K562 (cell line): Measurements from ENCODE around the gene DNAAF3. TPM values are rescaled to one million over a fixed set of nuclear protein-coding genes. Genes with fewer than 3 reads are reported as not detected.
A peak's percentile ranks its signal among the peaks of the same experiment; 100 is the strongest.

Experiments
- ASH1L ChIP-seq: fragments of 450-650 bp; IDR thresholded peaks from 2 replicates; pipeline ENCODE4 v1.6.1; 2018; ENCODE audit warnings: borderline replicate concordance, mild to moderate bottlenecking, low read depth; ENCODE audit not compliant: partially characterized antibody
- BCOR ChIP-seq: fragments of 450-650 bp; IDR thresholded peaks from 2 replicates; pipeline ENCODE4 v1.6.1; 2016
- CAMTA2 ChIP-seq: fragments of 250-450 bp; sonication (Bioruptor Pico); conservative IDR thresholded peaks from 2 replicates; pipeline ENCODE4 v1.5.1; 2022
- EP300 ChIP-seq: IDR thresholded peaks from 2 replicates; pipeline ENCODE4 v1.6.1; 2012; ENCODE audit warnings: low read length, improper control_type of control experiment
- GATAD2A ChIP-seq: fragments of 450-650 bp; IDR thresholded peaks from 2 replicates; pipeline ENCODE4 v1.6.1; 2017
- HSF4 ChIP-seq: fragments of 250-450 bp; sonication (Bioruptor Pico); IDR thresholded peaks from 2 replicates; pipeline ENCODE4 v2.1.2; 2022; ENCODE audit warnings: mild to moderate bottlenecking, moderate library complexity, borderline replicate concordance
- MTF1 ChIP-seq: fragments of 250-450 bp; sonication (Bioruptor Pico); IDR thresholded peaks from 2 replicates; pipeline ENCODE4 v1.9.0; 2021; ENCODE audit warnings: moderate library complexity, mild to moderate bottlenecking, inconsistent platforms, borderline replicate concordance
- MYBL2 ChIP-seq, 2 experiments: fragments of 450-650 bp in 1 of 2; sonication (generic) in 1 of 2; formaldehyde crosslinking in 1 of 2; IDR thresholded peaks; 2 replicates each; pipeline versions ENCODE4 v1.6.1 to v1.8.1; 2017 to 2022; ENCODE audit warnings: borderline replicate concordance in 1 of 2, inconsistent platforms in 1 of 2, low read depth in 1 of 2, mild to moderate bottlenecking in 1 of 2, missing genetic modification reagents in 1 of 2, moderate library complexity in 1 of 2
- YY1 ChIP-seq, 3 experiments: IDR thresholded peaks; 2 replicates each; pipeline ENCODE4 v1.6.1; 2011; ENCODE audit warnings: low read length in 2 of 3, mild to moderate bottlenecking in 2 of 3, moderate library complexity in 2 of 3, borderline replicate concordance in 1 of 3, control low read depth in 1 of 3, low read depth in 1 of 3; ENCODE audit not compliant: insufficient read depth in 3 of 3, insufficient replicate concordance in 2 of 3, control insufficient read depth in 1 of 3, insufficient read length in 1 of 3; ENCODE audit errors: extremely low read depth in 1 of 3
- ZEB2 ChIP-seq: fragments of 450-650 bp; IDR thresholded peaks from 2 replicates; pipeline ENCODE4 v1.6.1; 2016
- ZFX ChIP-seq: sonication (generic); formaldehyde crosslinking; IDR thresholded peaks from 2 replicates; pipeline ENCODE4 v1.8.0; 2022; ENCODE audit warnings: mild to moderate bottlenecking, missing genetic modification reagents, moderate library complexity
- ZNF316 ChIP-seq: fragments of 450-650 bp; IDR thresholded peaks from 2 replicates; pipeline ENCODE4 v1.6.1; 2016
- ZNF76 ChIP-seq: fragments of 250-450 bp; sonication (Bioruptor Pico); IDR thresholded peaks from 2 replicates; pipeline ENCODE4 v1.4.0; 2020; ENCODE audit warnings: mild to moderate bottlenecking, moderate library complexity, borderline replicate concordance
- polyA plus RNA-seq, 8 experiments: library from polyadenylated mRNA; depleted of rRNA in 4 of 8; stranded (reverse) in 5 of 8; unstranded in 3 of 8; fragments of >200 nt; fragmentation: Nextera tagmentation in 2 of 8; fragmentation: Illumina TruSeq in 1 of 8; extraction: Ambion mirVana in 2 of 8; extraction: Trizol in 1 of 8; gene quantifications; 2 replicates each; pipeline versions ENCODE4 v1.2.1 to v1.2.3, GENCODE V29; 2011 to 2014; ENCODE audit warnings: inconsistent platforms in 1 of 8, missing spikeins in 1 of 8
- total RNA-seq, 7 experiments: library from RNA; depleted of rRNA in 6 of 7; stranded (reverse); fragments of >200 nt in 6 of 7; fragmentation: Illumina TruSeq in 2 of 7; extraction: Trizol in 2 of 7; gene quantifications; 2 replicates each; pipeline versions ENCODE4 v1.2.1 to v1.2.3, GENCODE V29; 2011 to 2021; ENCODE audit warnings: low replicate concordance in 1 of 7
- TF ChIP-seq, protein P1 (sequence below): fragments of 450-650 bp; formaldehyde crosslinking; IDR thresholded peaks from 2 replicates; pipeline ENCODE4 v1.4.0; 2022; ENCODE audit warnings: mild to moderate bottlenecking, moderate library complexity
- TF ChIP-seq, protein P2 (sequence below): fragments of 450-650 bp; IDR thresholded peaks from 2 replicates; pipeline ENCODE4 v1.6.1; 2018; ENCODE audit not compliant: partially characterized antibody
- TF ChIP-seq, protein P3 (sequence below): fragments of 250-450 bp; sonication (Bioruptor Pico); IDR thresholded peaks from 2 replicates; pipeline ENCODE4 v1.4.0; 2020; ENCODE audit warnings: mild to moderate bottlenecking
- TF ChIP-seq, protein P4 (sequence below), 2 experiments: fragments of 450-650 bp in 1 of 2; sonication (generic) in 1 of 2; formaldehyde crosslinking in 1 of 2; IDR thresholded peaks in 1 of 2; conservative IDR thresholded peaks in 1 of 2; 2 replicates each; pipeline versions ENCODE4 v1.6.1 to v1.8.1; 2016 to 2023; ENCODE audit warnings: mild to moderate bottlenecking in 2 of 2, moderate library complexity in 2 of 2, inconsistent platforms in 1 of 2, missing genetic modification reagents in 1 of 2

DNAAF3 gene
- total and polyA plus RNA-seq, 9 of the 15 experiments (the other 6 are each of a cell fraction or from before 2014, with no cell fraction given) = 21.6 to 61.5 (median 43.0) TPM

DNA sequence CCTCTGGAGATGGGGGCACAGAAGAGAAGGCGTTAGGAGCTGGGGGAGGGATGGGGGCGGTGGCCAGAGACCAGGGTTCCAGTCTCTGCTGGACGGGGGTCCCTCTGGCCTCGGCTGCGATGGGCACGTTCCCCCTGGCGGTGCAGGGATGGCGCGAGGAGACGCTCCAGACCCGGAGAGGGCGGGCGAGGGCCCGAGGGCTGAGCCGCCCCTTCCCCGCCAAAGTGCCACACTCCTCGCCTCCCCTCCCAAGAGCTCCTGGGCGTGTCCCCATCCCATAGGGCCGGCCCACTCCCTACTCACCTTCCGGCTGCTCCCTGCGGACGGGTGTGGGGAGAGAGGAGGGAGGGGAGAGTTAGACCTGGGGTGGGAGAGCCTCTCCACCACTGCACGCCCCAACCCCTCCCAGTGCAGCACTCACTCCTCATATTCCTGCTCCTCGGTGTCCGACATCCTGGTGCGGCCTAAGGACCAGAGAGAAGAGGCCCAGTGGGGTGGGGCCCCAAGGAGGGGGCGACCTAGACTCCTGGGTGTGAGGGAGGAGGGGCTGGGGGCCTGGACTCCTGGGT lies 19.6 kb downstream of the DNAAF3 start (continued):
- TF ChIP-seq, protein P1, sequence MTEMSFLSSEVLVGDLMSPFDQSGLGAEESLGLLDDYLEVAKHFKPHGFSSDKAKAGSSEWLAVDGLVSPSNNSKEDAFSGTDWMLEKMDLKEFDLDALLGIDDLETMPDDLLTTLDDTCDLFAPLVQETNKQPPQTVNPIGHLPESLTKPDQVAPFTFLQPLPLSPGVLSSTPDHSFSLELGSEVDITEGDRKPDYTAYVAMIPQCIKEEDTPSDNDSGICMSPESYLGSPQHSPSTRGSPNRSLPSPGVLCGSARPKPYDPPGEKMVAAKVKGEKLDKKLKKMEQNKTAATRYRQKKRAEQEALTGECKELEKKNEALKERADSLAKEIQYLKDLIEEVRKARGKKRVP = no peak
- TF ChIP-seq, protein P2, sequence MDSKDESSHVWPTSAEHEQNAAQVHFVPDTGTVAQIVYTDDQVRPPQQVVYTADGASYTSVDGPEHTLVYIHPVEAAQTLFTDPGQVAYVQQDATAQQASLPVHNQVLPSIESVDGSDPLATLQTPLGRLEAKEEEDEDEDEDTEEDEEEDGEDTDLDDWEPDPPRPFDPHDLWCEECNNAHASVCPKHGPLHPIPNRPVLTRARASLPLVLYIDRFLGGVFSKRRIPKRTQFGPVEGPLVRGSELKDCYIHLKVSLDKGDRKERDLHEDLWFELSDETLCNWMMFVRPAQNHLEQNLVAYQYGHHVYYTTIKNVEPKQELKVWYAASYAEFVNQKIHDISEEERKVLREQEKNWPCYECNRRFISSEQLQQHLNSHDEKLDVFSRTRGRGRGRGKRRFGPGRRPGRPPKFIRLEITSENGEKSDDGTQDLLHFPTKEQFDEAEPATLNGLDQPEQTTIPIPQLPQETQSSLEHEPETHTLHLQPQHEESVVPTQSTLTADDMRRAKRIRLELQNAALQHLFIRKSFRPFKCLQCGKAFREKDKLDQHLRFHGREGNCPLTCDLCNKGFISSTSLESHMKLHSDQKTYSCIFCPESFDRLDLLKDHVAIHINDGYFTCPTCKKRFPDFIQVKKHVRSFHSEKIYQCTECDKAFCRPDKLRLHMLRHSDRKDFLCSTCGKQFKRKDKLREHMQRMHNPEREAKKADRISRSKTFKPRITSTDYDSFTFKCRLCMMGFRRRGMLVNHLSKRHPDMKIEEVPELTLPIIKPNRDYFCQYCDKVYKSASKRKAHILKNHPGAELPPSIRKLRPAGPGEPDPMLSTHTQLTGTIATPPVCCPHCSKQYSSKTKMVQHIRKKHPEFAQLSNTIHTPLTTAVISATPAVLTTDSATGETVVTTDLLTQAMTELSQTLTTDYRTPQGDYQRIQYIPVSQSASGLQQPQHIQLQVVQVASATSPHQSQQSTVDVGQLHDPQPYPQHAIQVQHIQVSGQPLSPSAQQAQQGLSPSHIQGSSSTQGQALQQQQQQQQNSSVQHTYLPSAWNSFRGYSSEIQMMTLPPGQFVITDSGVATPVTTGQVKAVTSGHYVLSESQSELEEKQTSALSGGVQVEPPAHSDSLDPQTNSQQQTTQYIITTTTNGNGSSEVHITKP = peak; percentile 68
- TF ChIP-seq GATAD2A (peak; percentile 36; the same call in 1 of the 2 replicates), MTF1 (CRISPR knock-in tag) (no peak), BCOR (peak; percentile 22; the same call in 1 of the 2 replicates), EP300 (0 out of 2 replicates have a peak, but pooled peaks have one; percentile 11), CAMTA2 (CRISPR knock-in tag) (no peak), ZNF76 (CRISPR knock-in tag) (no peak), ZEB2 (no peak; the same call in 1 of the 2 replicates), ASH1L (no peak), ZFX (peak; percentile 46; the same call in 1 of the 2 replicates), MYBL2 (IDR thresholded peaks at IDR 0.05; ENCODE audit: low read depth) (no peak), MYBL2 (CRISPR knock-in tag; IDR thresholded peaks at IDR 0.05; ENCODE audit: borderline replicate concordance) (no peak), YY1 (IDR thresholded peaks at IDR 0.05; ENCODE audit: borderline replicate concordance in 1 of 3, control insufficient read depth in 1 of 3, extremely low read depth in 1 of 3, insufficient read depth in 3 of 3, insufficient read length in 1 of 3, insufficient replicate concordance in 2 of 3, low read depth in 1 of 3, low read length in 2 of 3) (no peak), ZNF316 (peak; percentile 33; the same call in 1 of the 2 replicates), HSF4 (CRISPR knock-in tag) (no peak)
- TF ChIP-seq, protein P3, sequence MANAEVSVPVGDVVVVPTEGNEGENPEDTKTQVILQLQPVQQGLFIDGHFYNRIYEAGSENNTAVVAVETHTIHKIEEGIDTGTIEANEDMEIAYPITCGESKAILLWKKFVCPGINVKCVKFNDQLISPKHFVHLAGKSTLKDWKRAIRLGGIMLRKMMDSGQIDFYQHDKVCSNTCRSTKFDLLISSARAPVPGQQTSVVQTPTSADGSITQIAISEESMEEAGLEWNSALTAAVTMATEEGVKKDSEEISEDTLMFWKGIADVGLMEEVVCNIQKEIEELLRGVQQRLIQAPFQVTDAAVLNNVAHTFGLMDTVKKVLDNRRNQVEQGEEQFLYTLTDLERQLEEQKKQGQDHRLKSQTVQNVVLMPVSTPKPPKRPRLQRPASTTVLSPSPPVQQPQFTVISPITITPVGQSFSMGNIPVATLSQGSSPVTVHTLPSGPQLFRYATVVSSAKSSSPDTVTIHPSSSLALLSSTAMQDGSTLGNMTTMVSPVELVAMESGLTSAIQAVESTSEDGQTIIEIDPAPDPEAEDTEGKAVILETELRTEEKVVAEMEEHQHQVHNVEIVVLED (CRISPR knock-in tag) = no peak
- TF ChIP-seq, protein P4, sequence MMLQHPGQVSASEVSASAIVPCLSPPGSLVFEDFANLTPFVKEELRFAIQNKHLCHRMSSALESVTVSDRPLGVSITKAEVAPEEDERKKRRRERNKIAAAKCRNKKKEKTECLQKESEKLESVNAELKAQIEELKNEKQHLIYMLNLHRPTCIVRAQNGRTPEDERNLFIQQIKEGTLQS (IDR thresholded peaks at IDR 0.05) = no peak
- TF ChIP-seq, protein P4 (CRISPR knock-in tag; conservative IDR thresholded peaks at IDR 0.05) = no peak
